ENCODE results near the gene MLLT6. TPM values are rescaled to one million over a fixed set of nuclear protein-coding genes. Genes with fewer than 3 reads are reported as not detected.
A peak's percentile ranks its signal among the peaks of the same experiment; 100 is the strongest.
"Not testable (repeated sequence)": the region's sequence is repeated elsewhere in the genome, so short reads cannot be mapped to it uniquely, and the experiment has no call there.

MLLT6 gene
- polyA plus RNA-seq, 3 donors from 2014 or later, result 3.8 to 24.5 (median 7.4) TPM

DNA sequence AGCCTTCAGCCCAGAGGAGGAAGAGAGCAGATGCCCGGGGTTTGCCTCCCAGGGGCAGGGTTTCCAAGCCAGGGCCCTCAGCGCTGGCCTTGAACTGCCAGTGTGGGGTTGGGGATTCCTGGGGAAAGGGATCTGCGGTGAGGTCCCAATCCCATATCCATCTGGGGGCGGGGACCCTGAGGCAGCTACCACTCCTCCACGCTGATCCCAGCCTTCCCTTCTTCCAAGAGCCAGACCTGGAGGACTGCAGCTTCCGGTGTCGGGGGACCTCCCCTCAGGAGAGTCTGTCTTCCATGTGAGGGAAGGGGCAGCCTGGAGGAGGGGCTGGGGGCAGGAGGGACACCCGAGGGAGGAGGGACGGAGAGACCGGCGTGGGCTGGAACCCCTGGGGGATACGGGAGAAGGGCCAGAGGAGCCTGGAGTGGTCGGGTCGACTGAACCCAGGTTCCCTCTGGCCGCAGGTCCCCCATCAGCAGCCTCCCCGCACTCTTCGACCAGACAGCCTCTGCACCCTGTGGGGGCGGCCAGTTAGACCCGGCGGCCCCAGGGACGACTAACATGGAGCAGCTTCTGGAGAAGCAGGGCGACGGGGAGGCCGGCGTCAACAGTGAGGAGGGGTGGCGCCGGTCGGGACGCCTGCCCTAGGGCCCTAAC, 14.3 kb downstream of the MLLT6 start:
- Mint-ChIP-seq H3K27ac (peak overlapping the region; percentile 57 to 91 (median 70)), H3K36me3 (peaks cover 14 to 38% (median 21%) of the 10 kb centered on the region in 3 donors), H3K4me1 (peaks cover 32 to 36% of the 10 kb centered on the region in 2 donors), H3K27me3 (ENCODE audit: low read depth in 3 of 3) (peaks cover 0 to 5% (median 0%) of the 10 kb centered on the region in 3 donors), H3K9me3 (no peaks in the 10 kb centered on the region), H3K4me3 (no peak overlapping the region)
- no peak for DNase-seq

DNA sequence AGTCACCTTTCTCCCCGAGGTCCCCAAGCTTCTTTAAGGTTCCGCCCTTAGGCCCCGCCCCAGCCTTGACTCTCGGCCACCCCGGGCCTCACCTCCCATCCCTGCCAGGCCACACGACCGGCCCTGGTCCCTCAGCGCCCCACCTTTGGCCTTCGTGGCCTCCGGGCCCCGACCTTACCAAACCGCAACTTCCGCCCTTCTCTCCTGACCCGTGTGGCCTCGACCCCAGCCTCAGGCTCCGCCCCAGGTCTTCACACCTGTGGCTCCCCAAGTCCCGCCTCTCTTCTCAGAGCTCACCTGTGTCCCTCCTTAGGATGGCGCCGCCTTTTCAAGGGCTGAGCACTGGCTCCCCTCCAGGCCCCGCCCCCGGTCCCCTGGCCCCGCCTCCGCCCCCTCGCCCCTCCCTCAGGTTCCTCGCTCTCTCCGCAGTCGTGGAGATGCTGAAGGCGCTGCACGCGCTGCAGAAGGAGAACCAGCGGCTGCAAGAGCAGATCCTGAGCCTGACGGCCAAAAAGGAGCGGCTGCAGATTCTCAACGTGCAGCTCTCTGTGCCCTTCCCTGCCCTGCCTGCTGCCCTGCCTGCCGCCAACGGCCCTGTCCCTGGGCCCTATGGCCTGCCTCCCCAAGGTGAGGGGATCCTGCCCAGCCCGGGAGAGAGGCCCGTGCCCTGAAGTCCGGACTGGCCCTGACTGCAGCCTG, 15.0 kb downstream of the MLLT6 start:
- Mint-ChIP-seq H3K4me3 (no peak overlapping the region), H3K27me3 (ENCODE audit: low read depth in 3 of 3) (peaks cover 0 to 5% (median 2%) of the 10 kb centered on the region in 3 donors), H3K9me3 (no peaks in the 10 kb centered on the region), H3K27ac (peak overlapping the region in 4 of 6 donors; percentile 40 to 81 (median 58)), H3K4me1 (peaks cover 39 to 43% of the 10 kb centered on the region in 2 donors), H3K36me3 (peaks cover 14 to 35% (median 18%) of the 10 kb centered on the region in 3 donors)
- DNase-seq, result no peak

- Mint-ChIP-seq H3K36me3 (peaks cover 14 to 32% (median 18%) of the 10 kb centered on the region in 3 donors), H3K4me3 (peak overlapping the region in 2 of 5 donors; percentile 31 to 48), H3K4me1 (peaks cover 47 to 51% of the 10 kb centered on the region in 2 donors), H3K9me3 (no peaks in the 10 kb centered on the region), H3K27me3 (ENCODE audit: low read depth in 3 of 3) (peaks cover 0 to 4% (median 3%) of the 10 kb centered on the region in 3 donors), H3K27ac (peak overlapping the region; percentile 48 to 85 (median 80))
- DNase-seq, result no peak
Observed at GRCh38 chr17:38720941-38721340, 15.9 kb downstream of the MLLT6 start.

DNA sequence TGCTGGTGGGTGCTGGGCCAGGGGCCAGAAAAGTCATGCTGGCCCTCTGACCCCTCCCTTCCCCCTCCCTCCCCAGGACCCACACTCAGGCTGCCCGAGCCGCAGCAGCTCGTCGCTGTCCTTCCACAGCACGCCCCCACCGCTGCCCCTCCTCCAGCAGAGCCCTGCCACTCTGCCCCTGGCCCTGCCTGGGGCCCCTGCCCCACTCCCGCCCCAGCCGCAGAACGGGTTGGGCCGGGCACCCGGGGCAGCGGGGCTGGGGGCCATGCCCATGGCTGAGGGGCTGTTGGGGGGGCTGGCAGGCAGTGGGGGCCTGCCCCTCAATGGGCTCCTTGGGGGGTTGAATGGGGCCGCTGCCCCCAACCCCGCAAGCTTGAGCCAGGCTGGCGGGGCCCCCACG, 16.7 kb downstream of the MLLT6 start:
- peak overlapping the region in 4 of 6 donors; percentile 48 to 85 (median 78) for H3K27ac Mint-ChIP-seq
- H3K4me1 Mint-ChIP-seq, result peaks cover 56 to 60% of the 10 kb centered on the region in 2 donors
- peaks cover 14 to 30% (median 17%) of the 10 kb centered on the region in 3 donors for H3K36me3 Mint-ChIP-seq
- H3K4me3 Mint-ChIP-seq, result no peak overlapping the region
- no peaks in the 10 kb centered on the region for H3K9me3 Mint-ChIP-seq
- no peak for DNase-seq
- peaks cover 2 to 4% (median 3%) of the 10 kb centered on the region in 3 donors for H3K27me3 Mint-ChIP-seq (ENCODE audit: low read depth in 3 of 3)

DNA sequence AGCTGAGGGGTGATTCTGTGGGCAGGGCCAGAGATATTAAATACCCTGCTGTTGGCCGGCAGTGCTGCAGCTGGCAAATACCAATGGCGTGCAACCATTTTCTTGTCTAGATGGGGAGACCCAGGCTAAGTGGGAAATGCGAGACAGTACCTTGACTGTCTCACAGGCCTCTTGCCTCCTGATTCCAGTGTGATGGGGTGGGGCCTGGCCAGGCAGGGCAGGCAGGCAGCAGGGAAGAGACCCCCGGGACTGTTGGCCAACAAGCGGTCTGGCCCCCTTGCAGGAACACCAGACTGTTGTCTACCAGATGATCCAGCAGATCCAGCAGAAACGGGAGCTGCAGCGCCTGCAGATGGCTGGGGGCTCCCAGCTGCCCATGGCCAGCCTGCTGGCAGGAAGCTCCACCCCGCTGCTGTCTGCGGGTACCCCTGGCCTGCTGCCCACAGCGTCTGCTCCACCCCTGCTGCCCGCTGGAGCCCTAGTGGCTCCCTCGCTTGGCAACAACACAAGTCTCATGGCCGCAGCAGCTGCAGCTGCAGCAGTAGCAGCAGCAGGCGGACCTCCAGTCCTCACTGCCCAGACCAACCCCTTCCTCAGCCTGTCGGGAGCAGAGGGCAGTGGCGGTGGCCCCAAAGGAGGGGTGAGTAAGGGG, 19.4 kb downstream of the MLLT6 start:
- no peaks in the 10 kb centered on the region for H3K9me3 Mint-ChIP-seq

GRCh38 chr17:38725066-38725465, 20.0 kb downstream of the MLLT6 start:
- Mint-ChIP-seq H3K9me3 (no peaks in the 10 kb centered on the region), H3K27me3 (ENCODE audit: low read depth in 3 of 3) (peaks cover 12 to 22% (median 15%) of the 10 kb centered on the region in 3 donors), H3K4me3 (peak overlapping the region; percentile 83 to 94 (median 85)), H3K4me1 (peaks cover 77 to 83% of the 10 kb centered on the region in 2 donors), H3K36me3 (peaks cover 9 to 13% (median 10%) of the 10 kb centered on the region in 3 donors), H3K27ac (peak overlapping the region; percentile 92 to 98 (median 94))
- DNase-seq, result peak in 2 of 3 donors; percentile 49 to 56

More for the DNA sequence above, 19.4 kb downstream of the MLLT6 start:
- Mint-ChIP-seq H3K27me3 (ENCODE audit: low read depth in 3 of 3) (peaks cover 12 to 19% (median 15%) of the 10 kb centered on the region in 3 donors), H3K27ac (peak overlapping the region; percentile 92 to 98 (median 94)), H3K4me3 (peak overlapping the region; percentile 83 to 94 (median 85)), H3K4me1 (peaks cover 76 to 80% of the 10 kb centered on the region in 2 donors), H3K36me3 (peaks cover 9 to 13% (median 10%) of the 10 kb centered on the region in 3 donors)
- peak; percentile 58 to 67 (median 67) for DNase-seq

GRCh38 chr17:38726145-38726544, 21.1 kb downstream of the MLLT6 start:
- peak overlapping the region; percentile 90 to 98 (median 94) for H3K27ac Mint-ChIP-seq
- not testable (repeated sequence) for H3K36me3 Mint-ChIP-seq, H3K9me3 Mint-ChIP-seq, DNase-seq
- H3K4me3 Mint-ChIP-seq, result peak overlapping the region; percentile 74 to 94 (median 85)
- H3K4me1 Mint-ChIP-seq, result peaks cover 78 to 85% of the 10 kb centered on the region in 2 donors
- H3K27me3 Mint-ChIP-seq (ENCODE audit: low read depth in 3 of 3), result peaks cover 15 to 25% (median 16%) of the 10 kb centered on the region in 3 donors

- peak; percentile 79 to 84 (median 79) for DNase-seq
- H3K4me1 Mint-ChIP-seq, result peaks cover 88 to 95% of the 10 kb centered on the region in 2 donors
- peak overlapping the region; percentile 96 to 99 (median 98) for H3K27ac Mint-ChIP-seq
- H3K27me3 Mint-ChIP-seq (ENCODE audit: low read depth in 3 of 3), result peaks cover 15 to 28% (median 16%) of the 10 kb centered on the region in 3 donors
- peaks cover 0 to 9% (median 0%) of the 10 kb centered on the region in 3 donors for H3K36me3 Mint-ChIP-seq
- no peaks in the 10 kb centered on the region for H3K9me3 Mint-ChIP-seq
- peak overlapping the region; percentile 75 to 94 (median 85) for H3K4me3 Mint-ChIP-seq
Observed at GRCh38 chr17:38727736-38728135, 22.7 kb downstream of the MLLT6 start.

DNA sequence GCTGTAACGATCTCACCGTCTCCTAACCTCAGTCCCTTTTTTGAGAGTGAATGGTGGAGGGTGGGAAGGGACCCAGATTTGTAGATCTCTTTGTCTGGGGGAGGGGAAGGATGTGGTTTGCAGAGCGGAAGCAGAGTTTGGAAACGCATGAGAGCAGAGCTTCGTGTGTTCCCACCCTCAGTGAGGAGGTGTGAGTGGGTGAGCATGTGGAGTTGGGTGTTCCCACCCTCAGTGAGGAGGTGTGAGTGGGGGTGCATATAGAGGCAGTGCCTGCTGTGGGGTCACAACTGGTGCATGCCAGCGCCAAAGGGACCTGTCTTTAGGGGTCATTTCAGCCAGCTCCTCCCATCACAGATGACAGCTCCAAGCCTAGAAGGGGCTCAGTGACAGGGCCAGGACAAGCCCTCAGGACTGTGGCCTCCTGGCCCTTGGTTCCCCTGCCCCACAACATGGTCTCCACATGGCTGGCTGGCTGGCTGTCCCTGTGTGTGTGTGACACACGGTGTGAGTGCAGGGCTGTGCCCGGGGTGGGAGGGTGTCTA, 23.3 kb downstream of the MLLT6 start:
- Mint-ChIP-seq H3K36me3 (peaks cover 0 to 10% (median 0%) of the 10 kb centered on the region in 3 donors), H3K27ac (peak overlapping the region; percentile 96 to 99 (median 98)), H3K9me3 (no peaks in the 10 kb centered on the region), H3K4me3 (peak overlapping the region; percentile 75 to 94 (median 85)), H3K27me3 (ENCODE audit: low read depth in 3 of 3) (peaks cover 15 to 28% (median 16%) of the 10 kb centered on the region in 3 donors), H3K4me1 (peaks cover 87 to 95% of the 10 kb centered on the region in 2 donors)
- peak; percentile 88 to 90 (median 89) for DNase-seq

GRCh38 chr17:38729368-38729885, 24.4 kb downstream of the MLLT6 start:
- Mint-ChIP-seq H3K27me3 (ENCODE audit: low read depth in 3 of 3) (peaks cover 11 to 28% (median 16%) of the 10 kb centered on the region in 3 donors), H3K9me3 (no peaks in the 10 kb centered on the region), H3K36me3 (peaks cover 0 to 7% (median 0%) of the 10 kb centered on the region in 3 donors), H3K4me1 (peaks cover 88 to 95% of the 10 kb centered on the region in 2 donors), H3K4me3 (peak overlapping the region; percentile 75 to 94 (median 85)), H3K27ac (peak overlapping the region; percentile 96 to 99 (median 98))
- DNase-seq, result no peak

DNA sequence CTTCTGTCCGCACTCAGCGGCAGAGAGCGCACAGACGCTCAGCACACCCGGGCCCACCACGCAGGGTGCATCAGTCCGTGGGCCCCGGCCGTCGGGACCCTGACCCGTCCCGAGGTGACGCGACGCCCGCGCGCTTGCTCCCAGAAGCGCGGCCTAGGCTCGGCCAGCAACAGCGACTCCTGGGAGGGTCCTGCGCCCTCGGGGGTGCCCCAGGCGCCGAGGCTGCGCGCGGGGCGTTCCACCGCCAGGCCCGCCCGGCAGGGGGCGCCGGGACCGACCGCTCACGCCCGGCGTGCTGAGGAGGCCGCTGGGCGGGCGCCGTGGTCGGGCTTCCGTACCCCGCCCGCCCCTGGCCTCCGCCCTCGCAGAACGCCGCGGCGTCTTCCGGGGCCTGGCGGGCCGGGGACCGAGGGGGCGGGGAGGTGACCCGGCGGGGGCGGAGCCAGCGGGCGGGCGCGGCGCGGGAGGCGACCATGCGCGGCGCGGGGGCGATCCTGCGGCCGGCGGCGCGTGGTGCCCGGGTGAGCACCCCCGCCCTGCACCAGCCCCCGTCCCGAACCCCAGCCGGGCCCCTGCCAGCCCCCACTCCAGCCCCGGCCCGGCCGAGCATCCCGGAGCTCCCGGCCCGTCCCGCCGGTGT, 24.9 kb downstream of the MLLT6 start, which contains the start of gene CISD3:
Gene CISD3 (plus strand): TSS at position 456 of the 640 bp plus-strand sequence. CDS start 18 bp downstream, at position 474.
- H3K27me3 Mint-ChIP-seq (ENCODE audit: low read depth in 3 of 3), result peaks cover 11 to 28% (median 17%) of the 10 kb centered on the region in 3 donors
- peaks cover 87 to 95% of the 10 kb centered on the region in 2 donors for H3K4me1 Mint-ChIP-seq
- H3K9me3 Mint-ChIP-seq, result no peaks in the 10 kb centered on the region
- H3K4me3 Mint-ChIP-seq, result peak within 1 kb of the TSS; percentile 95 to 99 (median 97)
- peak; percentile 89 to 91 (median 91) for DNase-seq
- H3K27ac Mint-ChIP-seq, result peak within 1 kb of the TSS; percentile 96 to 99 (median 98)
- H3K36me3 Mint-ChIP-seq, result peaks cover 0 to 7% (median 0%) of the 10 kb centered on the region in 3 donors

All from immature natural killer cell (primary cell).